K562 (cell line): ENCODE data around the gene ANKRD34A. TPM values are rescaled to one million over a fixed set of nuclear protein-coding genes. Genes with fewer than 3 reads are reported as not detected.

Experiments
- CHCHD3 ChIP-seq: fragments of 250-450 bp; sonication (Bioruptor Pico); IDR thresholded peaks from 2 replicates; pipeline ENCODE4 v2.1.2; 2022; ENCODE audit warnings: mild to moderate bottlenecking
- CLOCK ChIP-seq: fragments of 250-450 bp; sonication (Bioruptor Pico); IDR thresholded peaks from 2 replicates; pipeline ENCODE4 v1.4.0; 2020; ENCODE audit warnings: mild to moderate bottlenecking, moderate library complexity, borderline replicate concordance
- FOXM1 ChIP-seq, 2 experiments: fragments of 450-650 bp in 1 of 2; sonication (generic) in 1 of 2; formaldehyde crosslinking in 1 of 2; IDR thresholded peaks; 2 replicates each; pipeline versions ENCODE4 v1.6.1 to v1.9.0; 2017 to 2022; ENCODE audit warnings: low read depth in 2 of 2, mild to moderate bottlenecking in 2 of 2, missing genetic modification reagents in 1 of 2, moderate library complexity in 1 of 2
- GABPA ChIP-seq: fragments of 200-800 bp; sonication (Bioruptor generic); conservative IDR thresholded peaks from 2 replicates; pipeline ENCODE4 v1.6.1; 2016; ENCODE audit warnings: low read depth, missing genetic modification characterization, missing compliant biosample characterization
- HBP1 ChIP-seq: fragments of 450-650 bp; formaldehyde crosslinking; IDR thresholded peaks from 2 replicates; pipeline ENCODE4 v1.4.0; 2022; ENCODE audit warnings: missing genetic modification characterization
- HDAC1 ChIP-seq, 2 experiments: fragments of 450-650 bp; IDR thresholded peaks; 2 replicates each; pipeline ENCODE4 v1.6.1; 2016 to 2017; ENCODE audit warnings: inconsistent platforms in 1 of 2, mild to moderate bottlenecking in 1 of 2, moderate library complexity in 1 of 2
- MAFF ChIP-seq: IDR thresholded peaks from 2 replicates; pipeline ENCODE4 v1.6.1; 2012; ENCODE audit warnings: low read length, improper control_type of control experiment
- MLX ChIP-seq, 2 experiments: fragments of 450-650 bp in 1 of 2; sonication (generic) in 1 of 2; formaldehyde crosslinking; conservative IDR thresholded peaks; 2 replicates each; pipeline versions ENCODE4 v1.4.0 to v1.8.1; 2020 to 2022; ENCODE audit warnings: mild to moderate bottlenecking in 1 of 2, missing genetic modification reagents in 1 of 2
- NEUROD1 ChIP-seq: fragments of 150-350 bp; IDR thresholded peaks from 2 replicates; pipeline ENCODE4 v1.6.1; 2014; ENCODE audit warnings: borderline replicate concordance, low read length, low read depth; ENCODE audit not compliant: partially characterized antibody
- PHF8 ChIP-seq: fragments of 200-600 bp; sonication (generic); IDR thresholded peaks from 2 replicates; pipeline ENCODE4 v1.6.1; 2012; ENCODE audit warnings: mixed run types, mild to moderate bottlenecking, inconsistent platforms, low read length, moderate library complexity, borderline replicate concordance
- PRMT5 ChIP-seq: sonication (generic); formaldehyde crosslinking; IDR thresholded peaks from 2 replicates; pipeline ENCODE4 v1.5.0; 2020; ENCODE audit warnings: missing genetic modification reagents
- SAFB ChIP-seq: fragments of 200-400 bp; formaldehyde crosslinking; IDR thresholded peaks from 2 replicates; pipeline ENCODE4 v1.6.1; 2017; ENCODE audit warnings: low read depth, low read length, borderline replicate concordance
- SMAD1 ChIP-seq: fragments of 150-350 bp; IDR thresholded peaks from 2 replicates; pipeline ENCODE4 v1.6.1; 2014; ENCODE audit warnings: low read length, low read depth; ENCODE audit not compliant: partially characterized antibody
- SMAD2 ChIP-seq: fragments of 150-350 bp; IDR thresholded peaks from 2 replicates; pipeline ENCODE4 v1.6.1; 2014; ENCODE audit warnings: low read depth, mild to moderate bottlenecking, low read length
- TAF15 ChIP-seq: fragments of 200-400 bp; formaldehyde crosslinking; IDR thresholded peaks from 2 replicates; pipeline ENCODE4 v1.6.1; 2017; ENCODE audit warnings: mild to moderate bottlenecking, low read depth, low read length, moderate library complexity
- ZBED1 ChIP-seq: IDR thresholded peaks from 2 replicates; pipeline ENCODE4 v1.6.1; 2014
- ZBTB26 ChIP-seq: fragments of 450-650 bp; formaldehyde crosslinking; IDR thresholded peaks from 2 replicates; pipeline ENCODE4 v1.4.0; 2022; ENCODE audit warnings: missing genetic modification characterization
- ZNF354B ChIP-seq: fragments of 250-450 bp; sonication (Bioruptor Pico); IDR thresholded peaks from 2 replicates; pipeline ENCODE4 v1.4.0; 2020
- ZNF436 ChIP-seq: fragments of 250-450, 450-650 bp; sonication (Bioruptor Pico); formaldehyde crosslinking; IDR thresholded peaks from 2 replicates; pipeline ENCODE4 v1.7.0; 2020; ENCODE audit warnings: mild to moderate bottlenecking
- ZNF707 ChIP-seq: fragments of 250-450 bp; sonication (Bioruptor Pico); conservative IDR thresholded peaks from 2 replicates; pipeline ENCODE4 v1.8.0; 2022; ENCODE audit warnings: inconsistent platforms, mild to moderate bottlenecking, moderate library complexity
- ZZZ3 ChIP-seq: fragments of 450-650 bp; IDR thresholded peaks from 2 replicates; pipeline ENCODE4 v1.6.1; 2016; ENCODE audit warnings: antibody characterized with exemption, mild to moderate bottlenecking, moderate library complexity
- polyA plus RNA-seq, 8 experiments: library from polyadenylated mRNA; depleted of rRNA in 4 of 8; stranded (reverse) in 5 of 8; unstranded in 3 of 8; fragments of >200 nt; fragmentation: Nextera tagmentation in 2 of 8; fragmentation: Illumina TruSeq in 1 of 8; extraction: Ambion mirVana in 2 of 8; extraction: Trizol in 1 of 8; gene quantifications; 2 replicates each; pipeline versions ENCODE4 v1.2.1 to v1.2.3, GENCODE V29; 2011 to 2014; ENCODE audit warnings: inconsistent platforms in 1 of 8, missing spikeins in 1 of 8
- total RNA-seq, 7 experiments: library from RNA; depleted of rRNA in 6 of 7; stranded (reverse); fragments of >200 nt in 6 of 7; fragmentation: Illumina TruSeq in 2 of 7; extraction: Trizol in 2 of 7; gene quantifications; 2 replicates each; pipeline versions ENCODE4 v1.2.1 to v1.2.3, GENCODE V29; 2011 to 2021; ENCODE audit warnings: low replicate concordance in 1 of 7

The ANKRD34A gene
- total and polyA plus RNA-seq, 9 of the 15 experiments (the other 6 are each of a cell fraction or from before 2014, with no cell fraction given): 0.06 to 1.6 (median 0.43) TPM

GRCh38 chr1:145964328-145965118 is at the start of gene ANKRD34A, which contains the start of gene POLR3GL (continued):
- TF ChIP-seq MLX (CRISPR knock-in tag; conservative IDR thresholded peaks at IDR 0.05) (no peak), ZZZ3 (no peak), ZNF707 (CRISPR knock-in tag) (no peak), ZBED1 (0 out of 2 replicates have a peak, but pooled peaks have one; percentile 49), ZNF354B (CRISPR knock-in tag) (no peak), CHCHD3 (CRISPR knock-in tag) (no peak), HDAC1 (IDR thresholded peaks at IDR 0.05) (peak in 1 of 2 experiments; percentile 49; a peak in 2 of 4 replicates), TAF15 (no peak), FOXM1 (IDR thresholded peaks at IDR 0.05; ENCODE audit: low read depth) (0 out of 2 replicates have a peak, but pooled peaks have one; percentile 11), FOXM1 (CRISPR knock-in tag; IDR thresholded peaks at IDR 0.05; ENCODE audit: low read depth) (no peak), HBP1 (no peak), SMAD1 (peak; percentile 62), NEUROD1 (peak; percentile 20), GABPA (tag) (peak; percentile 86), SAFB (no peak), MAFF (no peak), CLOCK (CRISPR knock-in tag) (no peak), SMAD2 (no peak), PRMT5 (CRISPR knock-in tag) (no peak), ZNF436 (CRISPR knock-in tag) (no peak), PHF8 (peak; percentile 92; the same call in 1 of the 2 replicates), ZBTB26 (CRISPR knock-in tag) (no peak)
